SK-N-MC (cell line): ENCODE results near the gene ADGRG3.

Experiments used
- EZH2 ChIP-seq: fragments of 200-600 bp; sonication (generic); IDR thresholded peaks from one replicate; pipeline ENCODE4 v1.6.1; 2017; ENCODE audit warnings: antibody characterized with exemption
- FOXP2 ChIP-seq: optimal IDR thresholded peaks from 2 replicates; pipeline ENCODE3; 2011; ENCODE audit warnings: mild to moderate bottlenecking, moderate library complexity; ENCODE audit not compliant: insufficient read depth; ENCODE audit errors: extremely low read length, control extremely low read depth
- POLR2AphosphoS5 ChIP-seq: IDR thresholded peaks from 2 replicates; pipeline ENCODE4 v1.6.1; 2012; ENCODE audit warnings: mild to moderate bottlenecking, low read depth, low read length, borderline replicate concordance

GRCh38 chr16:57629516-57630406 is 38.3 kb upstream of the ADGRG3 start:
- no peak for TF ChIP-seq POLR2AphosphoS5
- no peak for TF ChIP-seq EZH2
- TF ChIP-seq FOXP2: no peak
